PFSK-1 (cell line): Measurements from ENCODE around the gene ERCC5.

ENCODE experiments used
- SIN3A ChIP-seq: IDR thresholded peaks from 2 replicates; pipeline ENCODE4 v1.6.1; 2012; ENCODE audit warnings: mild to moderate bottlenecking, low read length, moderate library complexity, borderline replicate concordance; ENCODE audit not compliant: insufficient read depth
- TAF1 ChIP-seq: IDR thresholded peaks from 2 replicates; pipeline ENCODE4 v1.6.1; 2012; ENCODE audit warnings: low read length, control low read depth, borderline replicate concordance; ENCODE audit not compliant: insufficient read depth
- TF ChIP-seq, protein P1 (sequence below), 2 experiments: IDR thresholded peaks; 2 replicates each; pipeline versions ENCODE4 v1.6.1 to v1.8.0; 2011 to 2012; ENCODE audit warnings: low read depth in 2 of 2, low read length in 2 of 2, control low read depth in 1 of 2, inconsistent platforms in 1 of 2, mild to moderate bottlenecking in 1 of 2, moderate library complexity in 1 of 2; ENCODE audit not compliant: insufficient read depth in 1 of 2

DNA sequence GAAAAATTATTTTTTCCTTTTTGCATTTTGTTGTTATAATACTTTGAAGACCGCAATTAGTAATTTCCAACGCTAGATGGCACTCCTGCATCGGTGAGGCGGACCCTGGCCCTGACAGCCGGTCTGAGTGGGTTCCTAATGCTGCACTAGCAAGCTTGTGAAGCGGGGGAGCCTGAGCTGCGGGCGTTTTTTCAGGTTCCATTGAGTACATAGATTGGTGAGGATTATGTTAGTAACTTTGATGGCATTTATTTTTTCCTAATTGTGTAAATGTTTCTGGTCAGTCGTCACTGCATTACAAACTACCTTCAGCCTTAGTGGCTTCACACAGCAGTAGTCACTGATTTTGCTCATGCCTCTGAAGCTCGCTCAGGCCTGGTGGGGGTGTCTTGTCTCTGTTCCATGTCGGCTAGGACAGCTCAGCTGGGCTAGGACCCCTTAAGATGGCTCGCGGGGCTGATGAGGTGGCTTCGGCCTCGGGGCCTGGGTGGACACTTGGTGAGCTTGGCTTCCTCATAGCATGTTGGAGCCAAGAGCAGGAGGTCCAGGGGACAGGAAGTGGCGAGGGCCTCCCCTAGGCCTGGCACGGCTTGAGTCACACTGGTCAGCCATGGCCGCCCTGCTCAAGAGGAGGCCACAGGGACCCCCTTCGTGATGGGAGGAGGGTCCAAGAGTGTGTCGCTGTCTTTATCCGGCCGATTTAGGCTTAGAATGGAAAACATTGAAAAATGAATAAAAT lies 25.0 kb downstream of the ERCC5 start:
- TF ChIP-seq TAF1 (no peak), SIN3A (no peak)
- TF ChIP-seq, protein P1, sequence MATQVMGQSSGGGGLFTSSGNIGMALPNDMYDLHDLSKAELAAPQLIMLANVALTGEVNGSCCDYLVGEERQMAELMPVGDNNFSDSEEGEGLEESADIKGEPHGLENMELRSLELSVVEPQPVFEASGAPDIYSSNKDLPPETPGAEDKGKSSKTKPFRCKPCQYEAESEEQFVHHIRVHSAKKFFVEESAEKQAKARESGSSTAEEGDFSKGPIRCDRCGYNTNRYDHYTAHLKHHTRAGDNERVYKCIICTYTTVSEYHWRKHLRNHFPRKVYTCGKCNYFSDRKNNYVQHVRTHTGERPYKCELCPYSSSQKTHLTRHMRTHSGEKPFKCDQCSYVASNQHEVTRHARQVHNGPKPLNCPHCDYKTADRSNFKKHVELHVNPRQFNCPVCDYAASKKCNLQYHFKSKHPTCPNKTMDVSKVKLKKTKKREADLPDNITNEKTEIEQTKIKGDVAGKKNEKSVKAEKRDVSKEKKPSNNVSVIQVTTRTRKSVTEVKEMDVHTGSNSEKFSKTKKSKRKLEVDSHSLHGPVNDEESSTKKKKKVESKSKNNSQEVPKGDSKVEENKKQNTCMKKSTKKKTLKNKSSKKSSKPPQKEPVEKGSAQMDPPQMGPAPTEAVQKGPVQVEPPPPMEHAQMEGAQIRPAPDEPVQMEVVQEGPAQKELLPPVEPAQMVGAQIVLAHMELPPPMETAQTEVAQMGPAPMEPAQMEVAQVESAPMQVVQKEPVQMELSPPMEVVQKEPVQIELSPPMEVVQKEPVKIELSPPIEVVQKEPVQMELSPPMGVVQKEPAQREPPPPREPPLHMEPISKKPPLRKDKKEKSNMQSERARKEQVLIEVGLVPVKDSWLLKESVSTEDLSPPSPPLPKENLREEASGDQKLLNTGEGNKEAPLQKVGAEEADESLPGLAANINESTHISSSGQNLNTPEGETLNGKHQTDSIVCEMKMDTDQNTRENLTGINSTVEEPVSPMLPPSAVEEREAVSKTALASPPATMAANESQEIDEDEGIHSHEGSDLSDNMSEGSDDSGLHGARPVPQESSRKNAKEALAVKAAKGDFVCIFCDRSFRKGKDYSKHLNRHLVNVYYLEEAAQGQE (IDR thresholded peaks at IDR 0.05; ENCODE audit: insufficient read depth in 1 of 2, low read depth in 2 of 2, low read length in 2 of 2): no peak
